Endothelial cell (in vitro differentiated cells): Measurements from ENCODE around the gene NAA38. TPM values are rescaled to one million over a fixed set of nuclear protein-coding genes. Genes with fewer than 3 reads are reported as not detected.

Experiments
- DNase-seq: peaks from one replicate; pipeline ENCODE4 v3.0.0; 2021; ENCODE audit warnings: low spot score
- H3K27ac Mint-ChIP-seq: one replicate; pipeline ENCODE4 v1.8.0; 2021; ENCODE audit warnings: mixed read lengths, inconsistent platforms; ENCODE audit not compliant: unreplicated experiment
- H3K27me3 Mint-ChIP-seq: one replicate; pipeline ENCODE4 v1.8.0; 2021; ENCODE audit warnings: mild to moderate bottlenecking, moderate library complexity, mixed read lengths, inconsistent platforms; ENCODE audit not compliant: unreplicated experiment
- H3K36me3 Mint-ChIP-seq: one replicate; pipeline ENCODE4 v1.8.0; 2021; ENCODE audit warnings: mild to moderate bottlenecking, low read depth, mixed read lengths, inconsistent platforms; ENCODE audit not compliant: unreplicated experiment
- H3K4me1 Mint-ChIP-seq: one replicate; pipeline ENCODE4 v1.8.0; 2021; ENCODE audit warnings: mild to moderate bottlenecking, mixed read lengths, inconsistent platforms; ENCODE audit not compliant: unreplicated experiment
- H3K4me3 Mint-ChIP-seq: one replicate; pipeline ENCODE4 v1.8.0; 2021; ENCODE audit warnings: mild to moderate bottlenecking, mixed read lengths, inconsistent platforms; ENCODE audit not compliant: unreplicated experiment
- H3K9me3 Mint-ChIP-seq: one replicate; pipeline ENCODE4 v1.8.0; 2021; ENCODE audit warnings: mixed read lengths, inconsistent platforms; ENCODE audit not compliant: unreplicated experiment
- long read RNA-seq: library from polyadenylated mRNA; unstranded; transcript quantifications from one replicate; pipeline ENCODE4 v2.0.0, GENCODE V29; 2020; ENCODE audit not compliant: unreplicated experiment
- total RNA-seq: library from RNA; stranded (reverse); fragmentation: NEBNext Ultra II Directional; extraction: Animal tissue kit (Norgen Biotek cat#: 25700); gene quantifications from one replicate; pipeline ENCODE4 v1.2.1, GENCODE V29; 2021; ENCODE audit not compliant: unreplicated experiment
- TF ChIP-seq, protein P1 (sequence below): fragments of 200-600 bp; sonication (generic); IDR thresholded peaks from one replicate; pipeline ENCODE4 v1.5.0; 2021; ENCODE audit warnings: antibody characterized with exemption; ENCODE audit not compliant: unreplicated experiment

Gene NAA38, protein sequence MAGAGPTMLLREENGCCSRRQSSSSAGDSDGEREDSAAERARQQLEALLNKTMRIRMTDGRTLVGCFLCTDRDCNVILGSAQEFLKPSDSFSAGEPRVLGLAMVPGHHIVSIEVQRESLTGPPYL
- 97.9 TPM for total RNA-seq
- long read RNA-seq, transcript NAA38-201 (2 exons, 999 nt): major isoform, 12 of 42 reads
- long read RNA-seq, transcript NAA38-205 (3 exons, 852 nt): major isoform, 12 of 42 reads
- long read RNA-seq, partial matches to known transcripts: 0 of 42 reads
- long read RNA-seq, other reads (novel, unspliced or antisense): 13 of 42 reads

DNA sequence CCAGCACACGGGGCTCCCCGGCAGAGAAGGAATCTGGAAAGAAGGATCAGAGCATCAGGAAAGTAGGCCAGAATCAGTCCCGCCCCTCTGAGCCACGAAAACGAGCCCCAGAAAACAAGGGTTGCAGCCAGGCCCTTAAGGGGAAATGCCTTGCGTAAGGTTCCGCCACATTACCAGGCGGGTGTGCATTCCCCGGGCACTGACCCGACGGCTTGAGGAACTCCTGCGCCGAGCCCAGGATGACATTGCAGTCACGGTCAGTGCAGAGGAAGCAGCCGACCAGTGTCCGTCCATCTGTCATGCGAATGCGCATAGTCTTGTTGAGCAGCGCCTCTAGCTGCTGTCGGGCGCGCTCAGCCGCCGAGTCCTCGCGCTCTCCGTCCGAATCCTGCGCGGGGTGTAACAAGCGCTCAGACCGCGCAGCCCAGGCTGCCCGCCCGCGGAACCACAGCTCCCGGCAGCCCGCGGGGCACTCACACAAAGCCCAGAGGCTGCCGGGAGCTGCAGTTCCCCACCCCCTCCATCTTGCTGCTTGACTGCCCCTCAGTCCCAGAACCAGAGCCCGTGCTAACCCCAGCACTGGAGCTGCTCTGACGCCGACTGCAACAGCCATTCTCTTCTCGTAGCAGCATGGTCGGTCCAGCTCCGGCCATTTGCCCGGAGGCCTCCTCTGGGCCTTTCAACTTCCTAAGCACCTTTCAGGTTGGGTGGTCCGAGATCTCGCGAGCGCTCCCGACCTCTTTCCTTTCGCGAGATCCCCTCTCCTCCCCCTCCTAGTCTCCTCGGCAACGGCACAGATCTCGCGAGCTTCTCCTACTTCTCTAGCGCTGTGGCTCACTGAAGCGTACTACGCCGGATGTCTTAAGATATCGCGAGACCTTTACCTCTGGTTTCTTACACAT lies at the start of gene NAA38:
TSS of gene NAA38 (minus strand) at position 749 of the 902 bp plus-strand sequence. CDS start at position 653, 96 bp downstream.
- Mint-ChIP-seq H3K36me3 (peaks cover 30% of the 10 kb centered on the region), H3K4me3 (no peak within 1 kb of the TSS), H3K27ac (no peak within 1 kb of the TSS), H3K4me1 (peaks cover 42% of the 10 kb centered on the region), H3K27me3 (peaks cover 17% of the 10 kb centered on the region), H3K9me3 (no peaks in the 10 kb centered on the region)
- TF ChIP-seq, protein P1, sequence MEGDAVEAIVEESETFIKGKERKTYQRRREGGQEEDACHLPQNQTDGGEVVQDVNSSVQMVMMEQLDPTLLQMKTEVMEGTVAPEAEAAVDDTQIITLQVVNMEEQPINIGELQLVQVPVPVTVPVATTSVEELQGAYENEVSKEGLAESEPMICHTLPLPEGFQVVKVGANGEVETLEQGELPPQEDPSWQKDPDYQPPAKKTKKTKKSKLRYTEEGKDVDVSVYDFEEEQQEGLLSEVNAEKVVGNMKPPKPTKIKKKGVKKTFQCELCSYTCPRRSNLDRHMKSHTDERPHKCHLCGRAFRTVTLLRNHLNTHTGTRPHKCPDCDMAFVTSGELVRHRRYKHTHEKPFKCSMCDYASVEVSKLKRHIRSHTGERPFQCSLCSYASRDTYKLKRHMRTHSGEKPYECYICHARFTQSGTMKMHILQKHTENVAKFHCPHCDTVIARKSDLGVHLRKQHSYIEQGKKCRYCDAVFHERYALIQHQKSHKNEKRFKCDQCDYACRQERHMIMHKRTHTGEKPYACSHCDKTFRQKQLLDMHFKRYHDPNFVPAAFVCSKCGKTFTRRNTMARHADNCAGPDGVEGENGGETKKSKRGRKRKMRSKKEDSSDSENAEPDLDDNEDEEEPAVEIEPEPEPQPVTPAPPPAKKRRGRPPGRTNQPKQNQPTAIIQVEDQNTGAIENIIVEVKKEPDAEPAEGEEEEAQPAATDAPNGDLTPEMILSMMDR: no peak
- DNase-seq: peak; percentile 88

DNA sequence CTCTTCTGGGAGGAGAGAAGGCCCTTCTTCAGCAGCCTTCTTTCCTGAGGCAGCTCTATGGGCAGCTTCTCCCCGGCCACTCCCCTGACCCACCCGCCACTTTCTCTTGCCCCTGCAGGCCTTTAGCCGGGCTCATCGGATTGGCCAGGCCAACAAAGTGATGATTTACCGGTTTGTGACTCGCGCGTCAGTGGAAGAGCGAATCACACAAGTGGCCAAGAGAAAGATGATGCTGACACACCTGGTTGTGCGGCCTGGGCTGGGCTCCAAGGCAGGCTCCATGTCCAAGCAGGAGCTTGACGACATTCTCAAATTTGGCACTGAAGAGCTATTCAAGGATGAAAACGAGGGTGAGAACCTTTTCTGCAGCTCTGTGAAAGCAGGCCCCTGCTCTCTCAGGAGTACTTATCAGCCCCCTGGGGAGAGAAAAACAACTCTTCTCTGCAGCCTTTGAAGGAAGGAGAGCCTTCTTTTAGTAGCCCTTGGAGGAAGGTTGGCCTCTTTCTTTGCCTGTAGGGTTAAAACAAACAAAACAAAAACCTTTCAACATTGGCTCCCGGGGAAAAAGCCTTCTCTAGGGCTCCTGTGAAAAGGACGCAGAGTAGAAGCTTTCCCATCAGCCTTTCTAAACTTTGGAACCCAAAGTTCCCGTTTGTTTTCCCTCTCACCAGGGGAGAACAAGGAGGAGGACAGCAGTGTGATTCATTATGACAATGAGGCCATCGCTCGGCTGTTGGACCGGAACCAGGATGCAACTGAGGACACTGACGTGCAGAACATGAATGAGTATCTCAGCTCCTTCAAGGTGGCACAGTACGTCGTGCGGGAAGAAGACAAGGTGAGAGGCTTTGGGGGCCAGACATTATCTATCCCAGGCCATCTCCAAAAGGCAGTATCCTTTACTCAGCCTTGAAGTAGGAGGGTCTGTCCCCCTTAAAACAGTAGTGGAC lies 46.1 kb upstream of the NAA38 start:
- peak overlapping the region; percentile 57 for H3K4me3 Mint-ChIP-seq
- no peak for DNase-seq
- peaks cover 90% of the 10 kb centered on the region for H3K36me3 Mint-ChIP-seq

DNA sequence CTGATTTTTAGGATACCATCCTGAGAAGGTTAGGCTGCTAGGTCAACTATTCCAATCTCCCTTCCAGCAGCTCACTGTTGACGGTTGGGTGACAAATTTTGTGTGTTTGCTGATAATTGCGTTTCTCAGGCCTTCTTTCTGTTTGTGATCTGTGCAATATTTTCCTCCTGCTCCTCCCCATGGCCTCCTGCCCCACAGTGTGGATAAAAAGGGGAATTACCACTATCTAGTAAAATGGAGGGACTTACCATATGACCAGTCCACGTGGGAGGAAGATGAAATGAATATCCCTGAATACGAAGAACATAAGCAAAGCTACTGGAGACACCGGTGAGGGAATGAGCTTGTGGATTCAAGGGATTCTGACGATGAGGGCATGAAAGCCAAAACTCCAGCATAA lies 40.4 kb upstream of the NAA38 start:
- H3K27ac Mint-ChIP-seq: no peak overlapping the region
- no peaks in the 10 kb centered on the region for H3K9me3 Mint-ChIP-seq
- peak overlapping the region; percentile 65 for H3K4me3 Mint-ChIP-seq
- peaks cover 7% of the 10 kb centered on the region for H3K27me3 Mint-ChIP-seq
- TF ChIP-seq, protein P1: no peak
- no peak for DNase-seq
- peaks cover 11% of the 10 kb centered on the region for H3K4me1 Mint-ChIP-seq
- peaks cover 82% of the 10 kb centered on the region for H3K36me3 Mint-ChIP-seq

More for the DNA sequence above, 46.1 kb upstream of the NAA38 start:
- Mint-ChIP-seq H3K27ac (no peak overlapping the region), H3K27me3 (peaks cover 7% of the 10 kb centered on the region), H3K4me1 (peaks cover 13% of the 10 kb centered on the region), H3K9me3 (no peaks in the 10 kb centered on the region)
- TF ChIP-seq, protein P1: no peak

DNA sequence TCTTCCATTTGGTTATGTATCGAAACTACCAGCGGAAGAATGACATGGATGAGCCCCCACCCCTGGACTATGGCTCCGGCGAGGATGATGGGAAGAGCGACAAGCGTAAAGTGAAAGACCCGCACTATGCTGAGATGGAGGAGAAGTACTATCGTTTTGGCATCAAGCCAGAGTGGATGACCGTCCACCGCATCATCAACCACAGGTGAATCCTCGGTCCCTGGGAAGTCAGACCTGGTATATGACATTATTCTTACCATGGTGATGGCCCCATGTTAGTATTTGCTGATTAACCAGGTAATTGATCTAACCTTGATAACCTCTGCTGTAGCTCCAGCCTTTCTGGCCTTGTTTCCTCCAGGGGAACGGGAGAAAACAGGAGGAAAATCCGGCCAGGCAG lies 39.7 kb upstream of the NAA38 start:
- Mint-ChIP-seq H3K27me3 (peaks cover 6% of the 10 kb centered on the region), H3K36me3 (peaks cover 78% of the 10 kb centered on the region), H3K9me3 (no peaks in the 10 kb centered on the region), H3K4me1 (peaks cover 11% of the 10 kb centered on the region), H3K27ac (no peak overlapping the region), H3K4me3 (peak overlapping the region; percentile 20)
- DNase-seq: no peak
- TF ChIP-seq, protein P1: no peak
